ENCODE data around the gene NUP133.
"Not testable (repeated sequence)": the region's sequence is repeated elsewhere in the genome, so short reads cannot be mapped to it uniquely, and the experiment has no call there.

GRCh38 chr1:229394517-229394916, 113.6 kb downstream of the NUP133 start:
- TF ChIP-seq POLR2A (IDR thresholded peaks at IDR 0.05); CTCF (IDR thresholded peaks at IDR 0.05 in 4 of 5, conservative IDR thresholded peaks at IDR 0.05 in 1 of 5): not testable (repeated sequence)

All from gastrocnemius medialis (tissue), 4 donors.